Endothelial cell of hepatic sinusoid (primary cell): ENCODE measurements around the gene ATF7IP.

Experiments
- in situ Hi-C: cut with HindIII; loops from 2 replicates; pipeline ENCODE4 v1.10.0; 2017; ENCODE audit warnings: low sequenced_read_pairs

ATF7IP gene

GRCh38 chr12:14481201-14481600 lies 115.7 kb downstream of the ATF7IP start:
- in situ Hi-C loops = no loop called here

GRCh38 chr12:14482361-14482760 lies 116.9 kb downstream of the ATF7IP start:
- in situ Hi-C loops = no loop called here

- in situ Hi-C loops = no loop called here
Observed at GRCh38 chr12:14482886-14483285, 117.4 kb downstream of the ATF7IP start.

- in situ Hi-C loops = no loop called here
Observed at GRCh38 chr12:14495326-14495725, 129.8 kb downstream of the ATF7IP start.

GRCh38 chr12:14505626-14506596 lies 140.4 kb downstream of the ATF7IP start:
- in situ Hi-C loops = no loop called here

- in situ Hi-C loops = no loop called here
Observed at GRCh38 chr12:14510574-14510973, 145.1 kb downstream of the ATF7IP start.

- in situ Hi-C loops = no loop called here
Observed at GRCh38 chr12:14514154-14514842, 148.8 kb downstream of the ATF7IP start.

- in situ Hi-C loops = no loop called here
Observed at GRCh38 chr12:14514946-14515345, 149.5 kb downstream of the ATF7IP start.

GRCh38 chr12:14521822-14522221 lies 156.3 kb downstream of the ATF7IP start:
- in situ Hi-C loops = loop anchor here (10.0 kb wide), 1 partner anchor 143 kb away; no protein-coding TSS in a partner anchor

- in situ Hi-C loops = loop anchor here (10.0 kb wide), 1 partner anchor 139 kb away; no protein-coding TSS in a partner anchor
Observed at GRCh38 chr12:14525964-14526363, 160.5 kb downstream of the ATF7IP start.

GRCh38 chr12:14532152-14532551 lies 166.7 kb downstream of the ATF7IP start:
- in situ Hi-C loops = no loop called here

GRCh38 chr12:14537088-14537487 lies 171.6 kb downstream of the ATF7IP start:
- in situ Hi-C loops = no loop called here

GRCh38 chr12:14540801-14541462 lies 175.4 kb downstream of the ATF7IP start:
- in situ Hi-C loops = no loop called here

GRCh38 chr12:14545144-14546124 lies 180.0 kb downstream of the ATF7IP start:
- in situ Hi-C loops = no loop called here

GRCh38 chr12:14547571-14547970 lies 182.1 kb downstream of the ATF7IP start:
- in situ Hi-C loops = no loop called here

- in situ Hi-C loops = no loop called here
Observed at GRCh38 chr12:14548609-14549008, 183.1 kb downstream of the ATF7IP start.
